HCT116 (cell line): ENCODE results near the gene KIRREL3. TPM values are rescaled to one million over a fixed set of nuclear protein-coding genes. Genes with fewer than 3 reads are reported as not detected.

Experiments used
- ATAC-seq: fragments of 200-7000 bp; cut with Tn5 transposase; 2 replicates; pipeline ENCODE4 v1.9.1; 2020; ENCODE audit warnings: mild to moderate bottlenecking, moderate library complexity
- BruUV-seq: library from RNA; stranded (reverse); fragments of 400-500 nt; replicated peaks from 2 replicates; lab custom pipeline; 2021; lab: Mats Ljungman, UMichigan
- CTCF ChIA-PET: fragments of 300-600 bp; sonication (Branson Sonifier 250); formaldehyde crosslinking; loops from one replicate; lab custom pipeline; 2021; ENCODE audit warnings: antibody characterized with exemption; lab: Charles Lee
- POLR2A ChIA-PET: fragments of 300-600, 350-600 bp; sonication (Branson Sonifier 250); formaldehyde crosslinking; loops from one replicate; lab custom pipeline; 2021; ENCODE audit warnings: antibody characterized with exemption; lab: Charles Lee
- RAD21 ChIA-PET, 2 experiments: fragments of 300-600 bp; sonication (Branson Sonifier 250); formaldehyde crosslinking; loops; one replicate each; lab custom pipeline; 2023; ENCODE audit warnings: low total read pairs in 2 of 2; ENCODE audit not compliant: uncharacterized antibody in 2 of 2, unreplicated experiment in 2 of 2, low non-redundant PET in 1 of 2; lab: Charles Lee
- DNase-seq: peaks from one replicate; pipeline ENCODE4 v3.0.0-alpha.2; 2010; ENCODE audit warnings: low read depth, low spot score
- H2AFZ ChIP-seq: fragments of 200-600 bp; shearing (Covaris generic), sonication (generic); 2 replicates; pipeline ENCODE4 v1.6.1; 2017; ENCODE audit warnings: low read depth, mixed run types, mixed read lengths, antibody characterized with exemption, low read length; ENCODE audit not compliant: poor library complexity, severe bottlenecking
- H3K27ac ChIP-seq: 2 replicates; pipeline ENCODE4 v1.5.1; 2012; ENCODE audit warnings: low read depth, low read length
- H3K27me3 ChIP-seq: fragments of 200-600 bp; sonication (generic); 2 replicates; pipeline ENCODE4 v1.6.1; 2016; ENCODE audit warnings: mixed run types, low read length, mixed read lengths; ENCODE audit not compliant: insufficient read depth
- H3K36me3 ChIP-seq, 2 experiments: fragments of 200-500 bp in 1 of 2; fragments of 200-600 bp in 1 of 2; sonication (Bioruptor generic) in 1 of 2; sonication (generic) in 1 of 2; 2 replicates each; pipeline versions ENCODE4 v1.5.1 to v1.6.1; 2014 to 2016; ENCODE audit warnings: low read length in 2 of 2, inconsistent platforms in 1 of 2, mixed read lengths in 1 of 2, mixed run types in 1 of 2; ENCODE audit not compliant: insufficient read depth in 2 of 2, control insufficient read depth in 1 of 2
- H3K4me1 ChIP-seq, 2 experiments: fragments of 200-600 bp in 1 of 2; sonication (generic) in 1 of 2; 2 replicates each; pipeline versions ENCODE4 v1.5.1 to v1.6.1; 2012 to 2017; ENCODE audit warnings: low read length in 2 of 2, inconsistent platforms in 1 of 2, mild to moderate bottlenecking in 1 of 2, mixed read lengths in 1 of 2, mixed run types in 1 of 2, moderate library complexity in 1 of 2; ENCODE audit not compliant: insufficient read depth in 2 of 2, control insufficient read depth in 1 of 2
- H3K4me2 ChIP-seq: fragments of 200-600 bp; sonication (generic); 2 replicates; pipeline ENCODE4 v1.6.1; 2017; ENCODE audit warnings: mixed run types, low read length, mixed read lengths
- H3K4me3 ChIP-seq, 2 experiments: fragments of 200-600 bp in 1 of 2; sonication (generic) in 1 of 2; replicated peaks in 1 of 2; 2 replicates each; pipeline ENCODE4 v1.5.1; 2011 to 2016; ENCODE audit warnings: low read length in 2 of 2, control low read depth in 1 of 2, low read depth in 1 of 2, mild to moderate bottlenecking in 1 of 2, mixed read lengths in 1 of 2, mixed run types in 1 of 2
- H3K79me2 ChIP-seq: fragments of 200-600 bp; sonication (generic); 2 replicates; pipeline ENCODE4 v1.6.1; 2017; ENCODE audit warnings: mild to moderate bottlenecking, mixed run types, low read length, moderate library complexity, mixed read lengths; ENCODE audit not compliant: insufficient read depth
- H3K9ac ChIP-seq: fragments of 200-600 bp; sonication (generic); 2 replicates; pipeline ENCODE4 v1.6.1; 2016; ENCODE audit warnings: low read length, mixed read lengths
- H3K9me2 ChIP-seq: fragments of 200-600 bp; sonication (generic), shearing (Covaris generic); 2 replicates; pipeline ENCODE4 v1.6.1; 2017; ENCODE audit warnings: mixed run types, mild to moderate bottlenecking, moderate library complexity; ENCODE audit not compliant: insufficient read depth
- H3K9me3 ChIP-seq, 2 experiments: fragments of 200-500 bp in 1 of 2; fragments of 200-600 bp in 1 of 2; sonication (Bioruptor generic) in 1 of 2; sonication (generic) in 1 of 2; 2 replicates each; pipeline ENCODE4 v1.6.1; 2014 to 2017; ENCODE audit warnings: low read length in 2 of 2, mixed read lengths in 2 of 2, inconsistent platforms in 1 of 2, low read depth in 1 of 2, mild to moderate bottlenecking in 1 of 2, mixed run types in 1 of 2, moderate library complexity in 1 of 2; ENCODE audit not compliant: control insufficient read depth in 1 of 2, insufficient read depth in 1 of 2
- H4K20me1 ChIP-seq: fragments of 200-600 bp; sonication (generic), shearing (Covaris generic); 2 replicates; pipeline ENCODE4 v1.6.1; 2017; ENCODE audit warnings: mixed run types, mild to moderate bottlenecking, moderate library complexity; ENCODE audit not compliant: insufficient read depth
- CEBPB ChIP-seq: IDR thresholded peaks from 2 replicates; pipeline ENCODE4 v1.6.1; 2012; ENCODE audit warnings: low read depth
- EGR1 ChIP-seq: IDR thresholded peaks from 2 replicates; pipeline ENCODE4 v1.6.1; 2012; ENCODE audit warnings: low read depth
- EZH2 ChIP-seq: fragments of 200-600 bp; sonication (generic); IDR thresholded peaks from 2 replicates; pipeline ENCODE4 v1.6.1; 2017; ENCODE audit warnings: antibody characterized with exemption, mixed run types
- POLR2A ChIP-seq: IDR thresholded peaks from 2 replicates; pipeline ENCODE4 v1.7.0; 2011; ENCODE audit warnings: borderline replicate concordance; ENCODE audit not compliant: insufficient read depth, insufficient read length; ENCODE audit errors: extremely low read depth
- RAD21 ChIP-seq: IDR thresholded peaks from 2 replicates; pipeline ENCODE4 v1.6.1; 2012; ENCODE audit warnings: low read depth, mild to moderate bottlenecking
- SIN3A ChIP-seq: IDR thresholded peaks from 2 replicates; pipeline ENCODE4 v1.6.1; 2012; ENCODE audit warnings: low read depth
- SP1 ChIP-seq: IDR thresholded peaks from 2 replicates; pipeline ENCODE4 v1.6.1; 2012; ENCODE audit warnings: low read depth
- YY1 ChIP-seq: IDR thresholded peaks from 2 replicates; pipeline ENCODE4 v1.6.1; 2011; ENCODE audit warnings: low read length, low read depth, moderate library complexity, mild to moderate bottlenecking; ENCODE audit not compliant: insufficient replicate concordance; ENCODE audit errors: extremely low read depth
- intact Hi-C: fragments of 100-400 bp; cut with micrococcal nuclease; formaldehyde crosslinking; loops from 2 replicates; pipeline ENCODE4 v1.10.0; 2022
- total RNA-seq: library from RNA; stranded (reverse); gene quantifications from one replicate; pipeline ENCODE4 v1.2.1, GENCODE V29; 2021; ENCODE audit not compliant: unreplicated experiment

The KIRREL3 gene
- total RNA-seq, 1 experiment from 2014 or later = not detected

DNA sequence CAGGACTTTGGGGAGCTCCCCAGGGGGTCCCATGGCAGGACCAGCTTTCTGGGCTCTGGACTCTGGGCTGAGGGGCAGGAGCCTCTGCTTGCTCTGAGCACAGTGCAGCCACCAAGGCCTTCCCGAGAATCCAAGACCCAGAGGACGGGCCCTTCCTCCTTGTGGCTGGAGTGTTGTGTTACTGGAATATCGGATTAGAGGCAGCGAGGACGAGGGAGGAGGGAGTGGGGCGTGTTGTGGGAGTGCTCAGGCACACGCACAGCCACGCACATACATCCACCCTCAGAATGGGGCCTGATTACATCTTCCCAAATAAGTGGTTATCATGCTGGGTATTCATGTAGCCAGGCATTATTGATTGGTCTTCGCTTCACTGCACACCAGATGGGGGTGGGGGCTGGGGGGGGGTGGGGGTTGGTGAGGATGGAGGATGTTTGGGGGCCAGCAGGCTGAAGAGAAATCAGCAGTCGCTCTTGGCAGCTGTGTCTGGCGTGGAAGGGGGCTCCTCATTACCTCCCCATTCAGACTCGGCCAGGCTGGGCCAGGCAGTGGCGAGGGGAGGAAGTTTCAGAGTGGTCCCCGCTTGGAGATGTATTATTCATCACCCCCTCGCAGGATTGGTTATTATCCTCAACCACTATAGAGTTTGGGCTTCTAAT, 524.2 kb downstream of the KIRREL3 start:
- BruUV-seq = no TSS peak
- ATAC-seq (no peak), DNase-seq (no peak)
- intact Hi-C loops = no loop called here
- no peaks in the 10 kb centered on the region for H3K36me3 ChIP-seq
- POLR2A ChIA-PET = no interaction called here
- H3K4me3 ChIP-seq = no peak overlapping the region
- CTCF ChIA-PET = no interaction called here
- H3K79me2 ChIP-seq = no peaks in the 10 kb centered on the region
- H3K9me2 ChIP-seq = no peaks in the 10 kb centered on the region
- H2AFZ ChIP-seq = no peak overlapping the region
- RAD21 ChIA-PET = no interaction called here
- H3K27ac ChIP-seq = no peak overlapping the region
- H3K9me3 ChIP-seq = no peaks in the 10 kb centered on the region
- no peak for TF ChIP-seq POLR2A
- TF ChIP-seq RAD21 = no peak
- no peak overlapping the region for H3K9ac ChIP-seq
- no peaks in the 10 kb centered on the region for H4K20me1 ChIP-seq
- peaks cover 2 to 7% of the 10 kb centered on the region in 2 experiments; a peak in 3 of 4 replicates for H3K4me1 ChIP-seq
- no peaks in the 10 kb centered on the region for H3K27me3 ChIP-seq
- no peak overlapping the region for H3K4me2 ChIP-seq

DNA sequence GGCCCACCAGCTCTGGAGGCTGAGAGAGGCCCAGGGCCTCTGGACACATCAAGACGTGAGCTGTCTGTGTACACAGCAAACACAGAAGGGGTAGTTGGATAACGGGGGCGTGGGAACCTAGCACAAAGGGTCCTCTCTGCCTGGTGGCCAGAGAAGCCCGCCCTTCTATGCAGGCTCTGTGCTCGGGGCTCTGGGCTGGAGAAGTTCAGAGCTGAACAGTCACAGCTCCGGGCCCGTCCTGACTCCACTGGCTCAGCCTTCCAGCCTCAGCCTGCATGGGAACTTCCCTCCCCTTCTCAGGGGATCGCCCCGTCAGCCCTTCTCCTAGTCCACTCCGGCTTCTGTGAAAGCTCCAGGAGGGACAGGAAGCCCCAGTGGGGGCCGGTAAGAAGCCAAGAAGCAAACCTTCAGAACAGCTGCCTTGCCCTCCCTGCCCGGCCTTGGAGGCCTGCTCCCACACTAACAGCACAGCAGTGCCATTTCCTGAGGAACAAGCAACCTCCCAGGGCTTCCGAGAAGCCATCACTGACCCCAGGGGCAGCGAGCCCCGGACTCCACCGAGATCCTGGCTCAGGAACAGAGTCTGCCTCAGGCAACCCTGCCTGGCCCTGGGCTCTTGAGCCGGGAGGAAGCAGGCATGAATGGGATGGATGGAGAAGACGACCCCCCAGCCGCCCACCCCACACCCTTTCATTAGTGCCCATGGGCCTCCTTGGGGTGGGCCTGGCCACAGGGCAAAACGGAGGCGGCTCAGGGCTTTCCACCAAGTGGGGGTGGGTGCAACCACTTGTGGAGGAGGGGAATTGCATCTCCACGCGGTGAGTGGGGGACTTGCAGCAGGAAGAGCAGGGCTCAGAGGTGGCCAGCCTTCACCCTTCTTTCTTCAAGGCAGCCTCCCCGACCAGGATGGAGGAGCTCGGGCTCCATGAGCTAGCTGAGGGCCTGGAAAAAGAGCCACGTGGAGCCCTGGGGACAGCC, 525.3 kb downstream of the KIRREL3 start:
- H3K9ac ChIP-seq = no peak overlapping the region
- H3K27ac ChIP-seq = no peak overlapping the region
- H3K79me2 ChIP-seq = no peaks in the 10 kb centered on the region
- CTCF ChIA-PET = no interaction called here
- RAD21 ChIA-PET = no interaction called here
- H3K9me3 ChIP-seq = no peaks in the 10 kb centered on the region
- H3K36me3 ChIP-seq = no peaks in the 10 kb centered on the region
- H4K20me1 ChIP-seq = no peaks in the 10 kb centered on the region
- POLR2A ChIA-PET = no interaction called here
- H3K9me2 ChIP-seq = no peaks in the 10 kb centered on the region
- no peak overlapping the region for H3K4me2 ChIP-seq
- TF ChIP-seq SIN3A = no peak
- no peak for TF ChIP-seq EZH2
- no peak for TF ChIP-seq POLR2A
- TF ChIP-seq SP1 = no peak
- no peak for TF ChIP-seq YY1
- no peak for TF ChIP-seq CEBPB
- no peak for TF ChIP-seq EGR1
- intact Hi-C loops = no loop called here
- no TSS peak for BruUV-seq
- H3K4me1 ChIP-seq = peaks cover 0 to under 1% of the 10 kb centered on the region in 2 experiments; a peak in 1 of 4 replicates
- H2AFZ ChIP-seq = no peak overlapping the region
- H3K27me3 ChIP-seq = no peaks in the 10 kb centered on the region
- DNase-seq (no peak), ATAC-seq (no peak)
- H3K4me3 ChIP-seq = no peak overlapping the region
